Panc1 (cell line): Measurements from ENCODE around the gene ACOXL. TPM values are rescaled to one million over a fixed set of nuclear protein-coding genes. Genes with fewer than 3 reads are reported as not detected.

Experiments
- ATAC-seq: fragments of 200-7000 bp; cut with Tn5 transposase; 2 replicates; pipeline ENCODE4 v1.9.1; 2020; ENCODE audit warnings: mild to moderate bottlenecking, moderate library complexity
- BruUV-seq: library from RNA; stranded (reverse); fragments of 400-500 nt; replicated peaks from 2 replicates; lab custom pipeline; 2021; lab: Mats Ljungman, UMichigan
- CTCF ChIA-PET: fragments of 300-600 bp; sonication (Branson Sonifier 250); formaldehyde crosslinking; loops from one replicate; lab custom pipeline; 2022; ENCODE audit warnings: antibody characterized with exemption; lab: Charles Lee
- POLR2A ChIA-PET: fragments of 300-600 bp; sonication (Branson Sonifier 250); formaldehyde crosslinking; loops from one replicate; lab custom pipeline; 2022; ENCODE audit warnings: antibody characterized with exemption; lab: Charles Lee
- DNase-seq: peaks from one replicate; pipeline ENCODE4 v3.0.0-alpha.2; 2010; ENCODE audit warnings: low read depth, low spot score
- H3K27ac ChIP-seq: 2 replicates; pipeline ENCODE4 v1.5.1; 2011; ENCODE audit warnings: mild to moderate bottlenecking, low read length, inconsistent platforms
- H3K27me3 ChIP-seq: fragments of 200-500 bp; sonication (Bioruptor generic); 2 replicates; pipeline ENCODE4 v1.6.0; 2014; ENCODE audit warnings: low read length, inconsistent platforms; ENCODE audit not compliant: control insufficient read depth, insufficient read depth
- H3K36me3 ChIP-seq: fragments of 200-500 bp; sonication (Bioruptor generic); 2 replicates; pipeline ENCODE4 v1.5.1; 2014; ENCODE audit warnings: inconsistent platforms, mild to moderate bottlenecking, low read length, moderate library complexity; ENCODE audit not compliant: control insufficient read depth, insufficient read depth
- H3K4me1 ChIP-seq: 2 replicates; pipeline ENCODE4 v1.5.1; 2011; ENCODE audit warnings: inconsistent platforms, mild to moderate bottlenecking, low read length, moderate library complexity; ENCODE audit not compliant: control insufficient read depth, insufficient read depth
- H3K4me3 ChIP-seq, 2 experiments: 2 replicates each; pipeline ENCODE4 v1.5.1; 2011 to 2012; ENCODE audit warnings: low read depth in 2 of 2, low read length in 2 of 2, mild to moderate bottlenecking in 2 of 2, inconsistent platforms in 1 of 2, moderate library complexity in 1 of 2
- H3K9me3 ChIP-seq: fragments of 200-500 bp; sonication (Bioruptor generic); 2 replicates; pipeline ENCODE4 v1.5.1; 2014; ENCODE audit warnings: low read depth, mild to moderate bottlenecking, inconsistent platforms, low read length, moderate library complexity; ENCODE audit not compliant: control insufficient read depth, insufficient read depth
- CTCF ChIP-seq: fragments of 450-650 bp; IDR thresholded peaks from 2 replicates; pipeline ENCODE4 v1.5.1; 2017; ENCODE audit warnings: mild to moderate bottlenecking
- POLR2AphosphoS5 ChIP-seq: IDR thresholded peaks from 2 replicates; pipeline ENCODE4 v1.6.1; 2012; ENCODE audit warnings: mild to moderate bottlenecking, low read depth, low read length, moderate library complexity
- REST ChIP-seq, 2 experiments: IDR thresholded peaks; 2 replicates each; pipeline ENCODE4 v1.6.1; 2011 to 2012; ENCODE audit warnings: low read depth in 2 of 2, control low read depth in 1 of 2, low read length in 1 of 2, mild to moderate bottlenecking in 1 of 2, moderate library complexity in 1 of 2; ENCODE audit not compliant: insufficient read depth in 1 of 2
- SIN3A ChIP-seq: IDR thresholded peaks from 2 replicates; pipeline ENCODE4 v1.6.1; 2012; ENCODE audit warnings: low read depth, mild to moderate bottlenecking, low read length, moderate library complexity, borderline replicate concordance; ENCODE audit not compliant: insufficient read depth
- TCF7L2 ChIP-seq: IDR thresholded peaks from 2 replicates; pipeline ENCODE4 v1.6.1; 2011; ENCODE audit warnings: mild to moderate bottlenecking, low read depth, low read length, inconsistent platforms
- in situ Hi-C: cut with HindIII; loops from 2 replicates; pipeline ENCODE4 v1.10.0; 2016; ENCODE audit warnings: low sequenced_read_pairs, low pct_unique_long_range_greater_than_20kb
- intact Hi-C: fragments of 100-400 bp; cut with micrococcal nuclease; formaldehyde crosslinking; loops from one replicate; pipeline ENCODE4 v1.10.0; 2022; ENCODE audit not compliant: unreplicated experiment
- total RNA-seq: library from RNA; stranded (reverse); gene quantifications from one replicate; pipeline ENCODE4 v1.2.1, GENCODE V29; 2021; ENCODE audit not compliant: unreplicated experiment

ACOXL gene
- total RNA-seq, 1 experiment from 2014 or later, result 4.9 TPM

GRCh38 chr2:110991911-110992310 lies 259.5 kb downstream of the ACOXL start:
- in situ Hi-C loops (no loop called here), intact Hi-C loops (no loop called here)
- ChIA-PET CTCF (no interaction called here), POLR2A (no interaction called here)
- Histone ChIP-seq H3K27me3 (peaks cover 4% of the 10 kb centered on the region), H3K4me1 (no peaks in the 10 kb centered on the region), H3K27ac (no peak overlapping the region), H3K36me3 (no peaks in the 10 kb centered on the region), H3K9me3 (no peaks in the 10 kb centered on the region), H3K4me3 (no peak overlapping the region)
- no peak for ATAC-seq
- TF ChIP-seq TCF7L2 (no peak), SIN3A (no peak), CTCF (no peak), REST (IDR thresholded peaks at IDR 0.05; ENCODE audit: insufficient read depth in 1 of 2, low read depth in 2 of 2, low read length in 1 of 2) (no peak), POLR2AphosphoS5 (no peak)
- BruUV-seq, result no TSS peak
- no peak for DNase-seq

- H3K36me3 ChIP-seq, result no peaks in the 10 kb centered on the region
- DNase-seq (no peak), ATAC-seq (no peak)
- intact Hi-C loops (no loop called here), in situ Hi-C loops (no loop called here)
- ChIA-PET CTCF (no interaction called here), POLR2A (no interaction called here)
- H3K4me3 ChIP-seq, result no peak overlapping the region
- TF ChIP-seq REST (IDR thresholded peaks at IDR 0.05; ENCODE audit: insufficient read depth in 1 of 2, low read depth in 2 of 2, low read length in 1 of 2) (no peak), TCF7L2 (no peak), SIN3A (no peak), CTCF (no peak), POLR2AphosphoS5 (no peak)
- no peaks in the 10 kb centered on the region for H3K4me1 ChIP-seq
- BruUV-seq, result no TSS peak
- peaks cover 4% of the 10 kb centered on the region for H3K27me3 ChIP-seq
- H3K27ac ChIP-seq, result no peak overlapping the region
- no peaks in the 10 kb centered on the region for H3K9me3 ChIP-seq
These were observed 260.5 kb downstream of the ACOXL start for GRCh38 chr2:110992886-110993285.
